Panc1 (cell line): ENCODE data around the gene RALA. TPM values are rescaled to one million over a fixed set of nuclear protein-coding genes. Genes with fewer than 3 reads are reported as not detected.

ENCODE experiments used
- ATAC-seq: fragments of 200-7000 bp; cut with Tn5 transposase; 2 replicates; pipeline ENCODE4 v1.9.1; 2020; ENCODE audit warnings: mild to moderate bottlenecking, moderate library complexity
- BruUV-seq: library from RNA; stranded (reverse); fragments of 400-500 nt; replicated peaks from 2 replicates; lab custom pipeline; 2021; lab: Mats Ljungman, UMichigan
- CTCF ChIA-PET: fragments of 300-600 bp; sonication (Branson Sonifier 250); formaldehyde crosslinking; loops from one replicate; lab custom pipeline; 2022; ENCODE audit warnings: antibody characterized with exemption; lab: Charles Lee
- POLR2A ChIA-PET: fragments of 300-600 bp; sonication (Branson Sonifier 250); formaldehyde crosslinking; loops from one replicate; lab custom pipeline; 2022; ENCODE audit warnings: antibody characterized with exemption; lab: Charles Lee
- DNase-seq: peaks from one replicate; pipeline ENCODE4 v3.0.0-alpha.2; 2010; ENCODE audit warnings: low read depth, low spot score
- H3K27ac ChIP-seq: 2 replicates; pipeline ENCODE4 v1.5.1; 2011; ENCODE audit warnings: mild to moderate bottlenecking, low read length, inconsistent platforms
- H3K27me3 ChIP-seq: fragments of 200-500 bp; sonication (Bioruptor generic); 2 replicates; pipeline ENCODE4 v1.6.0; 2014; ENCODE audit warnings: low read length, inconsistent platforms; ENCODE audit not compliant: control insufficient read depth, insufficient read depth
- H3K36me3 ChIP-seq: fragments of 200-500 bp; sonication (Bioruptor generic); 2 replicates; pipeline ENCODE4 v1.5.1; 2014; ENCODE audit warnings: inconsistent platforms, mild to moderate bottlenecking, low read length, moderate library complexity; ENCODE audit not compliant: control insufficient read depth, insufficient read depth
- H3K4me1 ChIP-seq: 2 replicates; pipeline ENCODE4 v1.5.1; 2011; ENCODE audit warnings: inconsistent platforms, mild to moderate bottlenecking, low read length, moderate library complexity; ENCODE audit not compliant: control insufficient read depth, insufficient read depth
- H3K4me3 ChIP-seq, 2 experiments: 2 replicates each; pipeline ENCODE4 v1.5.1; 2011 to 2012; ENCODE audit warnings: low read depth in 2 of 2, low read length in 2 of 2, mild to moderate bottlenecking in 2 of 2, inconsistent platforms in 1 of 2, moderate library complexity in 1 of 2
- H3K9me3 ChIP-seq: fragments of 200-500 bp; sonication (Bioruptor generic); 2 replicates; pipeline ENCODE4 v1.5.1; 2014; ENCODE audit warnings: low read depth, mild to moderate bottlenecking, inconsistent platforms, low read length, moderate library complexity; ENCODE audit not compliant: control insufficient read depth, insufficient read depth
- POLR2AphosphoS5 ChIP-seq: IDR thresholded peaks from 2 replicates; pipeline ENCODE4 v1.6.1; 2012; ENCODE audit warnings: mild to moderate bottlenecking, low read depth, low read length, moderate library complexity
- SIN3A ChIP-seq: IDR thresholded peaks from 2 replicates; pipeline ENCODE4 v1.6.1; 2012; ENCODE audit warnings: low read depth, mild to moderate bottlenecking, low read length, moderate library complexity, borderline replicate concordance; ENCODE audit not compliant: insufficient read depth
- TCF7L2 ChIP-seq: IDR thresholded peaks from 2 replicates; pipeline ENCODE4 v1.6.1; 2011; ENCODE audit warnings: mild to moderate bottlenecking, low read depth, low read length, inconsistent platforms
- in situ Hi-C: cut with HindIII; loops from 2 replicates; pipeline ENCODE4 v1.10.0; 2016; ENCODE audit warnings: low sequenced_read_pairs, low pct_unique_long_range_greater_than_20kb
- intact Hi-C: fragments of 100-400 bp; cut with micrococcal nuclease; formaldehyde crosslinking; loops from one replicate; pipeline ENCODE4 v1.10.0; 2022; ENCODE audit not compliant: unreplicated experiment
- total RNA-seq: library from RNA; stranded (reverse); gene quantifications from one replicate; pipeline ENCODE4 v1.2.1, GENCODE V29; 2021; ENCODE audit not compliant: unreplicated experiment
- TF ChIP-seq, protein P1 (sequence below), 2 experiments: IDR thresholded peaks; 2 replicates each; pipeline ENCODE4 v1.6.1; 2011 to 2012; ENCODE audit warnings: low read depth in 2 of 2, control low read depth in 1 of 2, low read length in 1 of 2, mild to moderate bottlenecking in 1 of 2, moderate library complexity in 1 of 2; ENCODE audit not compliant: insufficient read depth in 1 of 2
- TF ChIP-seq, protein P2 (sequence below): fragments of 450-650 bp; IDR thresholded peaks from 2 replicates; pipeline ENCODE4 v1.5.1; 2017; ENCODE audit warnings: mild to moderate bottlenecking

RALA gene
- total RNA-seq, 1 experiment from 2014 or later, result 34.3 TPM

DNA sequence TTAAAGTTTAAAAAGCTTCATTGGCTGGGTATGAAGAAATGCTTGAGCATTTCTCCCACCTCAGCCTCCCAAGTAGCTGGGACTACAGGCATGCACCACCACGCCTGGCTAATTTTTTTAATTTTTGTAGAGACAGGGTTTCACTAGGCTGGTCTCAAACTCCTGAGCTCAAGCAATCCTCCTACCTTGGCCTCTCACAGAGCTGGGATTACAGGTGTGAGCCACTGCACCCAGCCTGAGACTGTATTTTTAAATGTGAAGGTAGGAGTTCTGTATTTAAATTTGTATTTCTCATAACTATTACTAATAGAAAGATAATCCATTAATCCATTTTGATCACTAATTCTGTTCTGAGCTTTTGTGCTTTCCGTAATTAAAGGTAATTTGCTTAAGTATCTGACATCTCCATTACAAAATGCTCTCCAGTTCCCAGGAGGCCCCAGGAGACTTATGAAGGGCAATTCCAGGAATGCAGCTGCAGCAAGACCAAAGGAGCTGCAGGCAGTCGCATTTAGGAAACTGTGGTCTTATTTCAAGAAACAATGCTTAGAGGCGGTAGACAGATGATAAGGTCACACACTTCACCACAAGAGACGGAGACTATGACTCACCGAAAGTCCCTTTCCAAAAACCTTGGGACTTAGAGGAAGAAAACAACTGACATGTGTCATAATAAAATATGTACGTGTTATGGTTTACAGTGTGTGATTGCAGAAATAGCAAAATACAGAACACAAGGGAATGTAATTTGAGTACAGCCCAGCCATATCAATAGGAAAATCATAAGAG is 33.9 kb upstream of the RALA start:
- Histone ChIP-seq H3K36me3 (no peaks in the 10 kb centered on the region), H3K4me3 (no peak overlapping the region), H3K9me3 (no peaks in the 10 kb centered on the region), H3K4me1 (no peaks in the 10 kb centered on the region), H3K27me3 (no peaks in the 10 kb centered on the region), H3K27ac (no peak overlapping the region)
- no TSS peak for BruUV-seq
- intact Hi-C loops (no loop called here), in situ Hi-C loops (no loop called here)
- ChIA-PET POLR2A (no interaction called here), CTCF (no interaction called here)
- TF ChIP-seq, protein P1, sequence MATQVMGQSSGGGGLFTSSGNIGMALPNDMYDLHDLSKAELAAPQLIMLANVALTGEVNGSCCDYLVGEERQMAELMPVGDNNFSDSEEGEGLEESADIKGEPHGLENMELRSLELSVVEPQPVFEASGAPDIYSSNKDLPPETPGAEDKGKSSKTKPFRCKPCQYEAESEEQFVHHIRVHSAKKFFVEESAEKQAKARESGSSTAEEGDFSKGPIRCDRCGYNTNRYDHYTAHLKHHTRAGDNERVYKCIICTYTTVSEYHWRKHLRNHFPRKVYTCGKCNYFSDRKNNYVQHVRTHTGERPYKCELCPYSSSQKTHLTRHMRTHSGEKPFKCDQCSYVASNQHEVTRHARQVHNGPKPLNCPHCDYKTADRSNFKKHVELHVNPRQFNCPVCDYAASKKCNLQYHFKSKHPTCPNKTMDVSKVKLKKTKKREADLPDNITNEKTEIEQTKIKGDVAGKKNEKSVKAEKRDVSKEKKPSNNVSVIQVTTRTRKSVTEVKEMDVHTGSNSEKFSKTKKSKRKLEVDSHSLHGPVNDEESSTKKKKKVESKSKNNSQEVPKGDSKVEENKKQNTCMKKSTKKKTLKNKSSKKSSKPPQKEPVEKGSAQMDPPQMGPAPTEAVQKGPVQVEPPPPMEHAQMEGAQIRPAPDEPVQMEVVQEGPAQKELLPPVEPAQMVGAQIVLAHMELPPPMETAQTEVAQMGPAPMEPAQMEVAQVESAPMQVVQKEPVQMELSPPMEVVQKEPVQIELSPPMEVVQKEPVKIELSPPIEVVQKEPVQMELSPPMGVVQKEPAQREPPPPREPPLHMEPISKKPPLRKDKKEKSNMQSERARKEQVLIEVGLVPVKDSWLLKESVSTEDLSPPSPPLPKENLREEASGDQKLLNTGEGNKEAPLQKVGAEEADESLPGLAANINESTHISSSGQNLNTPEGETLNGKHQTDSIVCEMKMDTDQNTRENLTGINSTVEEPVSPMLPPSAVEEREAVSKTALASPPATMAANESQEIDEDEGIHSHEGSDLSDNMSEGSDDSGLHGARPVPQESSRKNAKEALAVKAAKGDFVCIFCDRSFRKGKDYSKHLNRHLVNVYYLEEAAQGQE (IDR thresholded peaks at IDR 0.05; ENCODE audit: insufficient read depth in 1 of 2, low read depth in 2 of 2, low read length in 1 of 2), result no peak
- TF ChIP-seq POLR2AphosphoS5 (no peak), SIN3A (no peak), TCF7L2 (no peak)
- TF ChIP-seq, protein P2, sequence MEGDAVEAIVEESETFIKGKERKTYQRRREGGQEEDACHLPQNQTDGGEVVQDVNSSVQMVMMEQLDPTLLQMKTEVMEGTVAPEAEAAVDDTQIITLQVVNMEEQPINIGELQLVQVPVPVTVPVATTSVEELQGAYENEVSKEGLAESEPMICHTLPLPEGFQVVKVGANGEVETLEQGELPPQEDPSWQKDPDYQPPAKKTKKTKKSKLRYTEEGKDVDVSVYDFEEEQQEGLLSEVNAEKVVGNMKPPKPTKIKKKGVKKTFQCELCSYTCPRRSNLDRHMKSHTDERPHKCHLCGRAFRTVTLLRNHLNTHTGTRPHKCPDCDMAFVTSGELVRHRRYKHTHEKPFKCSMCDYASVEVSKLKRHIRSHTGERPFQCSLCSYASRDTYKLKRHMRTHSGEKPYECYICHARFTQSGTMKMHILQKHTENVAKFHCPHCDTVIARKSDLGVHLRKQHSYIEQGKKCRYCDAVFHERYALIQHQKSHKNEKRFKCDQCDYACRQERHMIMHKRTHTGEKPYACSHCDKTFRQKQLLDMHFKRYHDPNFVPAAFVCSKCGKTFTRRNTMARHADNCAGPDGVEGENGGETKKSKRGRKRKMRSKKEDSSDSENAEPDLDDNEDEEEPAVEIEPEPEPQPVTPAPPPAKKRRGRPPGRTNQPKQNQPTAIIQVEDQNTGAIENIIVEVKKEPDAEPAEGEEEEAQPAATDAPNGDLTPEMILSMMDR, result no peak
- ATAC-seq (peak; percentile 73; the same call in 1 of the 2 replicates), DNase-seq (no peak)

DNA sequence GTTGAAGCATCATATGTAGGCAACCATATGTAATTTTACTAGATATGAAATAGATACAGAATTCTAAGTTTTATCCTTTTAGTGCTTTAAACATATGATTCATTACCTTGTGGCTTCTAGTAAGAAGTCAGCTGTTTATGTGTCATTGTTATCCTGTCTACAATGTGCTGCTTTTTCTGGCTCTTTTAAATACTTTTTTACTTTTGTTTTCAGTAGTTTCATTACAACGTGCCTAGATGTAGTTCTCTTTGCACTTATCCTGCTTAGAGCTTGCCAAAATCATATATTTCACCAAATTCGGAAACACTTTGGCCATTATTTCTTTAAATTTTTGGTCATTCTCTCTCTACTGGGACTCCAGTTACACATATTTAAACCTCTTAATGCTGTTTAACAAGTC is 30.8 kb upstream of the RALA start:
- H3K4me1 ChIP-seq, result no peaks in the 10 kb centered on the region
- H3K36me3 ChIP-seq, result no peaks in the 10 kb centered on the region
- DNase-seq, result no peak
- TF ChIP-seq, protein P2, result no peak
- TF ChIP-seq, protein P1 (IDR thresholded peaks at IDR 0.05; ENCODE audit: insufficient read depth in 1 of 2, low read depth in 2 of 2, low read length in 1 of 2), result no peak
- TF ChIP-seq TCF7L2 (no peak), SIN3A (no peak), POLR2AphosphoS5 (no peak)
- no TSS peak for BruUV-seq
- H3K9me3 ChIP-seq, result no peaks in the 10 kb centered on the region
- CTCF ChIA-PET, result no interaction called here
- H3K27me3 ChIP-seq, result no peaks in the 10 kb centered on the region; the same call in 1 of the 2 replicates
- H3K27ac ChIP-seq, result no peak overlapping the region
- ATAC-seq, result no peak
- H3K4me3 ChIP-seq, result no peak overlapping the region
- POLR2A ChIA-PET, result interaction anchor here (0.6 kb wide), 1 partner anchor 50 kb away, joined by 10 read pairs; no protein-coding TSS in a partner anchor
- intact Hi-C loops, result no loop called here
- in situ Hi-C loops, result no loop called here
